Measurements from ENCODE around the gene NPIPA5. TPM values are rescaled to one million over a fixed set of nuclear protein-coding genes. Genes with fewer than 3 reads are reported as not detected.
"Not testable (repeated sequence)": the region's sequence is repeated elsewhere in the genome, so short reads cannot be mapped to it uniquely, and the experiment has no call there.

Gene NPIPA5
- total RNA-seq, 4 donors from 2014 or later, result 2.5 to 22.8 (median 11.4) TPM

- DNase-seq (ENCODE audit: low spot score in 2 of 2); H3K4me3 ChIP-seq (ENCODE audit: low read depth, poor library complexity, severe bottlenecking); intact Hi-C loops (cut with DNase I; ENCODE audit: low total_unique reads): not testable (repeated sequence)
- WGBS, 2 donors, result 81 to 94% methylated on average over 1 of the region's 1 CpG
These were observed 63.5 kb downstream of the NPIPA5 start for GRCh38 chr16:15314562-15314961.

Other genes with a start within 250 kb of the NPIPA5 start
- gene MPV17L, start 17.5 kb upstream of the NPIPA5 start, total RNA-seq, result 10 to 100 TPM in 2 of 4 donors, 1 to 10 TPM in 2; 1.9 to 15.4 (median 9.2) TPM
- gene BMERB1, start 56.3 kb upstream of the NPIPA5 start, total RNA-seq, result 10 to 100 TPM in 2 of 4 donors, 1 to 10 TPM in 2; 7.4 to 20.4 (median 10.6) TPM